Tibial nerve (tissue), 4 donors: Measurements from ENCODE around the gene SYT1.

Experiments used
- CTCF ChIP-seq, 5 experiments: fragments of 200-600 bp in 3 of 5; fragments of 450-650 bp in 2 of 5; sonication (generic) in 3 of 5; IDR thresholded peaks; one replicate each; pipeline ENCODE4 v1.5.1; 2016 to 2019; ENCODE audit warnings: antibody characterized with exemption in 5 of 5, mild to moderate bottlenecking in 3 of 5, moderate library complexity in 2 of 5
- EP300 ChIP-seq, 2 donors: sonication (generic); formaldehyde crosslinking; IDR thresholded peaks; one replicate each; pipeline ENCODE4 v1.6.1; 2017; ENCODE audit warnings: antibody characterized with exemption in 2 of 2, mild to moderate bottlenecking in 1 of 2

- no peak for TF ChIP-seq CTCF (IDR thresholded peaks at IDR 0.05)
- TF ChIP-seq EP300 (IDR thresholded peaks at IDR 0.05): no peak
Measured at GRCh38 chr12:79023784-79024183, 159.2 kb downstream of the SYT1 start.
